ENCODE results near the gene GJC2.
"Not testable (repeated sequence)": the region's sequence is repeated elsewhere in the genome, so short reads cannot be mapped to it uniquely, and the experiment has no call there.

GJC2 gene

GRCh38 chr1:228149406-228150119, at the start of gene GJC2:
Gene GJC2 (plus strand): TSS chr1:228149930. CDS start chr1:228157759, 7,829 bp downstream.
- DNase-seq (ENCODE audit: low spot score), result no peak

- DNase-seq (ENCODE audit: low spot score), result no peak
Measured at GRCh38 chr1:228100822-228101613, 48.7 kb upstream of the GJC2 start.

GRCh38 chr1:228101614-228101993, 48.1 kb upstream of the GJC2 start:
- DNase-seq (ENCODE audit: low spot score), result peak; percentile 32

- peak; percentile 55 for DNase-seq (ENCODE audit: low spot score)
Measured at GRCh38 chr1:228101994-228102790, 47.5 kb upstream of the GJC2 start.

- peak; percentile 94 for DNase-seq (ENCODE audit: low spot score)
Measured at GRCh38 chr1:228102791-228103620, 46.7 kb upstream of the GJC2 start, which contains the start of gene C1orf35. Gene C1orf35 (minus strand): TSS chr1:228103325. CDS start chr1:228103227, 98 bp downstream.

GRCh38 chr1:228104526-228105269, 45.0 kb upstream of the GJC2 start:
- peak; percentile 25 for DNase-seq (ENCODE audit: low spot score)

GRCh38 chr1:228105270-228105995, 44.3 kb upstream of the GJC2 start:
- no peak for DNase-seq (ENCODE audit: low spot score)

- no peak for DNase-seq (ENCODE audit: low spot score)
Measured at GRCh38 chr1:228105996-228106799, 43.5 kb upstream of the GJC2 start.

GRCh38 chr1:228106800-228107054, 43.0 kb upstream of the GJC2 start:
- DNase-seq (ENCODE audit: low spot score), result no peak

- no peak for DNase-seq (ENCODE audit: low spot score)
Measured at GRCh38 chr1:228107636-228108035, 42.1 kb upstream of the GJC2 start.

GRCh38 chr1:228108055-228108690, 41.6 kb upstream of the GJC2 start:
- DNase-seq (ENCODE audit: low spot score), result peak; percentile 69

GRCh38 chr1:228108742-228109072, 41.0 kb upstream of the GJC2 start:
- DNase-seq (ENCODE audit: low spot score), result no peak

- peak; percentile 96 for DNase-seq (ENCODE audit: low spot score)
Measured at GRCh38 chr1:228109073-228109961, 40.4 kb upstream of the GJC2 start, which contains the start of gene MRPL55. Gene MRPL55 (minus strand): TSS chr1:228109299. CDS start chr1:228108260, 1,039 bp downstream.

GRCh38 chr1:228109962-228110488, 39.7 kb upstream of the GJC2 start:
- no peak for DNase-seq (ENCODE audit: low spot score)

- DNase-seq (ENCODE audit: low spot score), result no peak
Measured at GRCh38 chr1:228110556-228110955, 39.2 kb upstream of the GJC2 start.

GRCh38 chr1:228111315-228111714, 38.4 kb upstream of the GJC2 start:
- DNase-seq (ENCODE audit: low spot score), result not testable (repeated sequence)

GRCh38 chr1:228112167-228112566, 37.6 kb upstream of the GJC2 start:
- no peak for DNase-seq (ENCODE audit: low spot score)

- DNase-seq (ENCODE audit: low spot score), result no peak
Measured at GRCh38 chr1:228112617-228113016, 37.1 kb upstream of the GJC2 start.
